AG09319 (cell line): ENCODE data around the gene MAGEB3.

ENCODE experiments used
- DNase-seq: peaks from one replicate; pipeline ENCODE4 v3.0.0-alpha.2; 2010; ENCODE audit warnings: low read depth; ENCODE audit errors: extremely low read depth
- CTCF ChIP-seq: IDR thresholded peaks from 2 replicates; pipeline ENCODE4 v1.5.1; 2011; ENCODE audit warnings: low read depth, mild to moderate bottlenecking, inconsistent platforms, low read length, moderate library complexity

MAGEB3 gene

GRCh38 chrX:30278365-30278764, 47.9 kb downstream of the MAGEB3 start:
- no peak for TF ChIP-seq CTCF
- DNase-seq = no peak

GRCh38 chrX:30280428-30280827, 50.0 kb downstream of the MAGEB3 start:
- no peak for TF ChIP-seq CTCF

GRCh38 chrX:30282527-30282926, 52.1 kb downstream of the MAGEB3 start:
- TF ChIP-seq CTCF = no peak

More at GRCh38 chrX:30280428-30280827, 50.0 kb downstream of the MAGEB3 start:
- no peak for DNase-seq

GRCh38 chrX:30283456-30284200, 53.2 kb downstream of the MAGEB3 start:
- peak; percentile 70 for DNase-seq
- TF ChIP-seq CTCF = no peak

More at GRCh38 chrX:30282527-30282926, 52.1 kb downstream of the MAGEB3 start:
- no peak for DNase-seq
